ENCODE results near the gene SYNDIG1.

DNA sequence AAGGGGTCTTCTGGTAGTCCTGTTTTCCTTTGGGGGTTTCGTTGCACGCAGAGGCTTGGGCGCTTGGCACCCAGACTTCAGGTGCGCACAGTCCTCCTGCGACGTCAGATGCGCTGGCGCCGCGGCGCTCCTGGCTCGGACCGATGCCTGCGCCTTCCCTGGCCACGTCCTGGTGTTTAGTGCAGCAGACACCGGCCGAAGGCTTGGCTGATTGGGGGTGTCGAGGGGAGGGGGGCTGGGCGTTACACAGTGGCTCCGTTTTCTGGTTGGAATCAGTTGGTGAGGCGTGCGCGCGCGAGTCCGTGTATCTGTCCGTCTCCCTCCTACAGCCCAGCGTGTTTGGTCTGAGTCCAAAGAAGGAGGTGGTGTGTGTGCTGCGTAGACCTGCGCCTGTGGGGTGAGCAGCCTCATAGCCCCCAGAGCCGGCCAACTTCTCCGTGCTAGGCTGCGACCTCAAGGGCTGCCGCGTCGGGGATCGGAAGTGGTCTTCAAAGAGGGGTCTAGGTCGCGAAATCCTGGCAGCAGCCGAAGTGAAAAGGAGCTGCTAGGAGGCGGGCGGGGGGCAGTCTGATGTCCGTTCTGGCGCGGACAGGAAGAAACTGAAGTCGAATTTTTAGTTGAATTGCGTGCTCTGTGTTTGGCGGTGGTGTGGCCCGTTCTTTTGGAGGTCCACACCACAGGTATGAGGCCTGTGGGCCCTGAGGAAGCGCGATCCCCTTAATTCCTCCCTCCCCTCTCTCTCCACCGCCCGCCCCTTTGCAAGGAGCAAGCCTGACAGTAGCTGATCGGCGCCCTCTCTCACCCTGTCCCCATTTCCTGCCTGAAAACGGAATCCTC lies 1.5 kb downstream of the SYNDIG1 start:
- TF ChIP-seq MAX (IDR thresholded peaks at IDR 0.05; ENCODE audit: low read depth) (no peak), EP300 (IDR thresholded peaks at IDR 0.05; ENCODE audit: borderline replicate concordance in 1 of 2, low read depth in 1 of 2, low read length in 1 of 2) (no peak), ZBTB33 (IDR thresholded peaks at IDR 0.05; ENCODE audit: borderline replicate concordance, low read depth) (no peak)
- TF ChIP-seq, protein P1, sequence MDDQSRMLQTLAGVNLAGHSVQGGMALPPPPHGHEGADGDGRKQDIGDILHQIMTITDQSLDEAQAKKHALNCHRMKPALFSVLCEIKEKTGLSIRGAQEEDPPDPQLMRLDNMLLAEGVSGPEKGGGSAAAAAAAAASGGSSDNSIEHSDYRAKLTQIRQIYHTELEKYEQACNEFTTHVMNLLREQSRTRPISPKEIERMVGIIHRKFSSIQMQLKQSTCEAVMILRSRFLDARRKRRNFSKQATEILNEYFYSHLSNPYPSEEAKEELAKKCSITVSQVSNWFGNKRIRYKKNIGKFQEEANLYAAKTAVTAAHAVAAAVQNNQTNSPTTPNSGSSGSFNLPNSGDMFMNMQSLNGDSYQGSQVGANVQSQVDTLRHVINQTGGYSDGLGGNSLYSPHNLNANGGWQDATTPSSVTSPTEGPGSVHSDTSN (IDR thresholded peaks at IDR 0.05), result no peak
- TF ChIP-seq, protein P2, sequence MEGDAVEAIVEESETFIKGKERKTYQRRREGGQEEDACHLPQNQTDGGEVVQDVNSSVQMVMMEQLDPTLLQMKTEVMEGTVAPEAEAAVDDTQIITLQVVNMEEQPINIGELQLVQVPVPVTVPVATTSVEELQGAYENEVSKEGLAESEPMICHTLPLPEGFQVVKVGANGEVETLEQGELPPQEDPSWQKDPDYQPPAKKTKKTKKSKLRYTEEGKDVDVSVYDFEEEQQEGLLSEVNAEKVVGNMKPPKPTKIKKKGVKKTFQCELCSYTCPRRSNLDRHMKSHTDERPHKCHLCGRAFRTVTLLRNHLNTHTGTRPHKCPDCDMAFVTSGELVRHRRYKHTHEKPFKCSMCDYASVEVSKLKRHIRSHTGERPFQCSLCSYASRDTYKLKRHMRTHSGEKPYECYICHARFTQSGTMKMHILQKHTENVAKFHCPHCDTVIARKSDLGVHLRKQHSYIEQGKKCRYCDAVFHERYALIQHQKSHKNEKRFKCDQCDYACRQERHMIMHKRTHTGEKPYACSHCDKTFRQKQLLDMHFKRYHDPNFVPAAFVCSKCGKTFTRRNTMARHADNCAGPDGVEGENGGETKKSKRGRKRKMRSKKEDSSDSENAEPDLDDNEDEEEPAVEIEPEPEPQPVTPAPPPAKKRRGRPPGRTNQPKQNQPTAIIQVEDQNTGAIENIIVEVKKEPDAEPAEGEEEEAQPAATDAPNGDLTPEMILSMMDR (IDR thresholded peaks at IDR 0.05), result no peak

All from SK-N-SH (cell line).